Measurements from ENCODE around the gene GAL3ST1.
A peak's percentile ranks its signal among the peaks of the same experiment; 100 is the strongest.
"Not testable (repeated sequence)": the region's sequence is repeated elsewhere in the genome, so short reads cannot be mapped to it uniquely, and the experiment has no call there.

GAL3ST1 gene

DNA sequence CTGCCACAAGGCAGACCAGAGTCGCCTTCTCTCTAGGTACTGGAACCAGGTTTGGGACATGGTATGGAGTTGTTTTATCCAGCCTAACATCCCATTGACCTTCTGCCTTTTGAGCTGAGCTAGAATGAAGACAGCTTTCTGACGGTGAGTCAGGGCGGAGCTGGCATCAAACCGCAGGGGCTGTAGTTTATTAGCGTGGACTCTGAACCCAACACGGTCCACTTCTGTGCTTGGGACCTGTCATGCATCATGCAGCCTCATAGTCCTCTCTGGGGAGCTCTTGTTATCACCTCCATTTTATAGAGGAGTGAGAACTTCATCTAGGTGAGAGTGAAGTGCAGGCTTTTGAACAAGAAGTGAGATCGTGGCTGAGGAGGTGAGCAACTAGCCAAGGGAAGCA, 8.3 kb downstream of the GAL3ST1 start:
- no peak for DNase-seq

GRCh38 chr22:30565341-30565740, 9.1 kb downstream of the GAL3ST1 start:
- DNase-seq = peak in 2 of 58 donors; percentile 8 to 25

DNA sequence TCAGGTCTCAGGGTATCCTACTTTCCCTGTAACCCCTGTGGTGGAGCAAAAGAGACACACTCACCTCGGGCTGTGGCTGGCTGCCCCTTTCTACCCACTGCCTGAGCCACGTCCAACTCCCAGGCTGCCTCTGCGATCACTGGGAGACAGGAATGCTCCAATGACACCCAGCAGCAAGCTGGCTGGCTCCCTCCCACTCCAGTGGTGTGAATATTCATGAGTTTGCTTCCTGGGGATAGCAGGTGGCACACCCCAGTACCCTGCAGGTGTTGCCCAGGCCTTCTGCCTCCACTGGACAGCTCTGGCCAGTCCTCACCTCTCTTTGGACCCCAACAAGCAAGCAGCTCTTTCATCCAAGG, 9.7 kb downstream of the GAL3ST1 start:
- peak in 4 of 58 donors; percentile 4 to 38 (median 20) for DNase-seq

- DNase-seq = peak in 7 of 58 donors; percentile 10 to 57 (median 34)
Observed at GRCh38 chr22:30564045-30564760, 10.3 kb downstream of the GAL3ST1 start.

DNA sequence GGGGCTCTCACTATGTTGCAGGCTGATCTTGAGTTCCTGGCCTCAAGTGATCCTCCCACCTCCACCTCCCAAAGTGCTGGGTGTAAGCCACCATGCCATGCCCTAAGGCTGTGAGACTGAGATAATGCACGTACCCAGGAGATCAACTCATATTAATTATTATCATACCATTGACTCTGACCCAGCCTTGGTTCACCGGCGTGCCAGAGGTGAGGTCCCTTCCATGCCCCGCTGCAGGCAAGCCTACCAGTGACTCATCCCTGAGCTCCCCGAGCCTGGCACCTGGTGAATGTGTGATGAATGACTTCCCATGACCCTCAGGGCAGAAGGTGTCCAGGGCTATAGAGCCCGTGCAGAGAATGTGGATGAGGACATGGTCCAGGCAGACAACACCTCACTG, 12.1 kb downstream of the GAL3ST1 start:
- no peak for DNase-seq

DNA sequence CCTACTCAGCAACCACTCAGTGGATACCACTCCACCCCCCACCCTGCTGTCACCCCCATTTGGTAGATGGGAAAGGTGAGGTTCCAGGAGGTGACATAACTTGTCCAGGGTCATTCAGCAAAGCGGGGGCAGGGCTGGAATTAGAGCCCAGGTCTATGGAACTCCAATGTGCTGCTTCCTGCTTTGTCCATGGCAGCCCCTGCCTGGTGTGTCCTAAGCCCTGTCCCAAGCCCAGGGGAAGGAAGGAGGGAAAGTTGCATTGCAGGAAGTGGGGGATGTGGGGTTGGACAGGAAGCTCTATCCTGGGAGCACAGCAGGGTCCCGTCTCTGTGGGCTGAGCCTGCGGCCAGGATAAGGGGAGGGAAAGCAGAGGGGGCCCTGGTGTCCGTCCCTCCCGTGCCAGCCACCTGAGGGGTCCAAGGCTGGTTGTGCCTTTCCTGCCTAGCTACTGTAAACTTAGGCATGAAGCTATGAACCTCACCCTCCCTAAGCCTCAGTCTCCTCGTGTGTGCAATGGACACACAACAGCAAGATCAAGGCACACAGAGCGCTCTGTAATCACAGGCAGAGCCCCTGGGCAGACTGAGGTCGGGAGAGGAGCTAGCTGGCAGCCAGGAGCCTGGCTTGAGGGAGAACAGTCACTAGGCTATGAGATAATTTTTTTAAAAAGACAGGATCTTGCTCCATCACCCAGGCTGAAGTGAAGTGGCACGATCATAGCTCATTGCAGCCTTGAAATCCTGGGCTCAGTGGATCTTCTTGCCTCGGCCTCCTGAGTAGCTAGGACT, 12.9 kb downstream of the GAL3ST1 start:
- no peak for DNase-seq

DNA sequence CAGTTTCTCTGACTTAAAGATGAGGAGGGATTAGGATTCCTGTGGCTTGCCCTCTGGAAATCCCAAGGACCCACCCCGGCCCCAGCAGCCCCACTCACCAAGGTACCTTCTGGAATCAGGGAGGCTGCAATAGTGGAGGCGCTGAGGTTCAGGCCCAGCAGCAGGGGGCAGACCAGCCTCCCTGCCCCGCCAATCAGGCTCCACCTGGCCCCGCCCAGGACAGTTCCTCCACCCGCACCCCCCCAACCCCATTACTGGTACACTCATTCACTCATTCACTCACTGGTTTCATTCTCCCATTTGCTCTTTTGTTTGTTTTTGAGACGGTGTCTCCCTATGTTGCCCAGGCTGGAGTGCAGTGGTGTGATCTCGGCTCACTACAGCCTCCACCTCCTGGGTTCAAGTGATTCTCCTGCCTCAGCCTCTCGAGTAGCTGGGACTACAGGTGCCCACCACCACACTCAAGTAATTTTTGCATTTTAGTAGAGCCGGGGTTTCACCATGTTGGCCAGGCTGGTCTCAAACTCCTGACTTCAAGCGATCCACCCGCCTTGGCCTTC, 13.7 kb downstream of the GAL3ST1 start:
- not testable (repeated sequence) for DNase-seq

- no peak for DNase-seq
Observed at GRCh38 chr22:30559889-30560288, 14.6 kb downstream of the GAL3ST1 start.

DNA sequence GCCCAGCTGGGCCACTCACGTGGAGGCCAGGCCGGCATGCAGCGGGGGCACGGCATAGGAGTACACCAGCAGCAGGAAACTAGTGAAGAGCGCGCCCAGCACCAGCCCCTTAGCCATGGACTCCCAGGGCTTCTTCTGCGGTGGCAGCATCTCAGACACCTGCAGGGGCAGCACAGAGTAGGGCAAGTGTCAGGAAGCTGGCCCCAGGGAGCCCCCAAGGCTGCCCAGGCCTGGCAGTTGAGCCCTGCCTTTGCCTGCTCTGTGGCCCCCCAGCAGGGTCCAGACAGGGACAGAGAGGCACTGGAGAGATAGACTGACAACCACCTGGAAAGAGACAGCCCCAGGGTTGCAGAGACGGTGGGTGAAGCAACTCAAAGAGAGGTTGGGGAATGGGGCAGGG, 17.2 kb downstream of the GAL3ST1 start:
- no peak for DNase-seq

DNA sequence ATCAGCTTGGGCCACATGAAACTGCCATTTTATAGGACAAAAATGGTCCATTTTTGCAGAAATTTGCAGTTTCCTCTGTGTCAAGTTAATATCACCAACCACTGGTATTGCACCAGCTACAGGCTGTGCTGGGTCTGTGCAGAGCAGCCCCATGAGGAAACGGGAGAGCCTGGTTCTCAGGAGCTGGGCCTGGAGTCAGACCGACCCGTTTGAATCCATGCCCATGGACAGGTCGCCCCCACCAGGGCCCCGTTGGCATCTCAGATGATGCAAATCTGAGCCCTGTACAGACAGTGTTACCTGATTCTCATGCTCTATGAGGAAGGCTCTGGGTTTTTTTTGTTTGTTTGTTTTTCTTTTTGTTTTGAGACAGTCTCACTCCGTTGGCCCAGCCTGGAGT, 18.1 kb downstream of the GAL3ST1 start:
- no peak for DNase-seq

DNA sequence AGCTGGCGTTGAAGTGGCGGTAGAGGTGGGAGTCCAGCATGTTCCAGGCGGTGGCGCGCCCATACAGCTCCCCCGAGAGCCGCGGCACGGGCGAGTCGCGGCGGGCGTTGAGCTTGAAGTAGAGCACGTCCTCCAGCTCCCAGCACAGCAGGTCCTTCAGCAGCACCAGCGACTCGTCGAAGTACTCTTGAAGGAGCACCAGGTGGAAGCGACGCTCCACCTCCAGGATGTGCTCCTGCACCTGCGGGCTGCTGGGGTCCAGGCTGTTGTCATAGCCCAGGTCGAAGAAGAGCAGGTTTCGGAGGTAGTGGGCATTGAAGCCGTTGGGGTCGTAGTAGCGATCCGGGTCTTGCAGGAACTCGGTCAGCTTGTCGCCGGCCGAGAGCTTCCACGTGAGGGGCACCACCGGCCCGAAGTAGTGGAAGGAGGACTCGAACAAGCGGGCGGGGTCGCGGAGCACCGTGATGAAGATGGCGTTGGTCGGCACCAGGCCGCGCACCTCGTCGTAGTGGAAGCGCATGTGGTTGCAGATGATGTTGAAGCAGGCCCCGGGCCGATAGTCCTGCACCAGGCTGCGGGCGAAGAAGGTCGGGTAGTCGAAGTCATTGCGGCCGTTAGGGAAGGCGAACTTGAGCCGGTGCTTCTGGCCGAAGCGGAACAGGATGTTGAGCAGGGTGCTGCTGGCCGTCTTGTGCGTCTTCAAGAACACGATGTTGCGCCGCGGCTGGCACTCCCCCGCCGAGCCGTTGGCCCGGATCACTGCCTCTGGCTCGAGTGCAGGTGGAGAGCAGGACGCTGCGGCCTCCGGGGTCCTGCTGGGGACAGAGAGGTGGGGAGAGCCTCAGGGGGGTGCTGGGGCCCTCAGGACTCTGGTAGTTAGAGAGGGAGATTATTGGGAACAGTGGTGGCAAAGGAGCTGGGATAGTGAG, 18.9 kb downstream of the GAL3ST1 start:
- no peak for DNase-seq

GRCh38 chr22:30553971-30554370, 20.5 kb downstream of the GAL3ST1 start:
- no peak for DNase-seq

DNA sequence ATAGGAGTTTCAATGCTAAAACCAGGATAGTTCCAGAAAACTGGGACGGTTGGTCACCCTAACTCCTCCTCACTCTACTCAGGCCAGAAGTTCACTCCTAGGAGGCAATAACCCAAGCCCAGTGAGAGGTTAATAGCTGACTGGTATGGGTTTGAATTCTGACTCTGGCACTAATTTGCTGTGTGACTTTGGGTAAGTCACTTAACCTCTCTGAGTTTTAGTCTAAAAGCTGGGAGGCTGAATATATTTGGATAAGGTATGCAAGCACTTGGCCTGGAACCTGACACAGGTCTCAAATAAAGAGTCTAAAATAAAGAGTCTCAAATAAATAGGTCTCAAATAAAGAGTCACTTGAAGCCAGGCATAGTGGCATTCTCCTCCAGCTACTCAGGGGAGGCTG, 21.7 kb downstream of the GAL3ST1 start:
- DNase-seq = no peak

GRCh38 chr22:30551813-30552212, 22.7 kb downstream of the GAL3ST1 start:
- not testable (repeated sequence) for DNase-seq

DNA sequence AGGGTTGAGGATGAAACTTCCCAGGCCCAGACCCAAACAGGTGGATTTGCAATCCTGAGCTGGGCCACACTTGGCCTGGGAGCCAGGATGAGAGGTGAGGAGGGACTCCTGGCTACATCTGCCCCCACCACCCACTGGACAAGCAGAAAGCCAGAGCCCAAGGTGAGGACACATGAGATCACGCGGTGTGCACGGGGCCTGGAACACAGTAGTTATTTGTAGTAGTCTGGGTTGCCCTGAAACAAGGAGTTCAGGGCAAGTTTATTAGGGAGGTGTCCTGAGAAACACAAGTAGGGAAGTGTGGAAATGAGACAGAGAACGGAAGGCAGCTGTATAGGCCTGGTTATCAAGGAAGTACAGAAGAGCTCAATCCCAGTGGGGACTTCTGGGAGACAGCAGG, 27.3 kb downstream of the GAL3ST1 start:
- DNase-seq = no peak

- no peak for DNase-seq
Observed at GRCh38 chr22:30546616-30547015, 27.8 kb downstream of the GAL3ST1 start, which contains the start of gene SEC14L6. TSS of gene SEC14L6 (minus strand) at chr22:30546741. CDS start at chr22:30546682, 59 bp downstream.

GRCh38 chr22:30542811-30543188, 31.7 kb downstream of the GAL3ST1 start:
- DNase-seq = no peak

DNA sequence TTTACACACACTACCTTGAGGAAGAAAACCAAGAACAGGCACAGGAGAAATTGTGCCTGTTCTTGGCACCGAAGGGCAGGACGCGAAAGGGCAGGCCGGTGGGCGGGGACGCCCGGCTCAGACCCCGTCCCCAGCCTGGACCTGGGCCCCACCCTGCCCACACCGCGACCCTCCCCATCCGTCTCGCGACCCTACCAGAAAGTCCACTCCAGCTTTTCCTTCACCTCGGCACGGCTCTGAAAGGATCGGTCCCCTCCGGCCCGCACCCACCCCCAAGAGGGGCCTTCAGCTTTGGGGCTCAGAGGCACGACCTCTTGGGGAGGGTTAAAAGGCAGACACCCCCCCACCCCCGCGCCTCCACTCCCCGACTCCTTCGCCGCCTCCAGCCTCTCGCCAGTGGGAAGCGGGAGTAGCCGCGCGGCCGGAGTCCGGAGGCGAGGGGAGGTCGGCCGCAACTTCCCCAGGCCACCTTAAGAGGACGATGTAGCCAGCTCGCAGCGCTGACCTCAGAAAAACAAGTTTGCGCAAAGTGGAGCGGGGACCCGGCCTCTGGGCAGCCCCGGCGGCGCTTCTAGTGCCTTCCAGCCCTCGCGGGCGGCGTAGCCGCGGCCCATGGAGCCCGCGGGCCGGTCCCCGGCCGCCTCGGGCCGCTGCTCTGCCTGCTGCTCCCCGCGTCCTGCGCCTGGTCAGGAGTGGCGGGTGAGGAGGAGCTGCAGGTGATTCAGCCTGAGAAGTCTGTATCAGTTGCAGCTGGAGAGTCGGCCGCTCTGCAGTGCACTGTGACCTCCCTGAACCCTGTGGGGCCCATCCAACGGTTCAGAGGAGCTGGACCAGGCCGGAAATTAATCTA, 32.3 kb downstream of the GAL3ST1 start:
- peak in 1 of 58 donors; percentile 8 for DNase-seq

DNA sequence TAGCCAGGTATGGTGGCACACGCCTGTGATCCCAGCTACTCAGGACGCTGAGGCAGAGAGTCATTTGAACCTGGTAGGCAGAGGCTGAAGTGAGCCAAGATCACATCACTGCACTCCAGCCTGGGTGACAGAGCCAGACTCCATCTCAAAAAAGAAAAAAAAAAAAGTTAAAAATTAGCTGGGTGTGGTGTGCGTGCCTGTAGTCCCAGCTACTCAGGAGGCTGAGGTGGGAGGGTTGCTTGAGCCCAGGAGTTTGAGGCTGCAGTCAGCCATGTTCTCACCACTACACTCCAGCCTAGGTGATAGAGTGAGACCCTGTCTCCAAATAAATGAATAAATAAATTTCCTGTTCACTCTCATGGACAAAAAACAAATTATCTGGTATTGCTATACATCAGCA, 33.0 kb downstream of the GAL3ST1 start:
- not testable (repeated sequence) for DNase-seq

- DNase-seq = no peak
Observed at GRCh38 chr22:30539368-30539767, 35.1 kb downstream of the GAL3ST1 start.

Data from anterior cingulate cortex (tissue), 58 donors.